H1 (cell line): ENCODE results near the gene DNAH8. TPM values are rescaled to one million over a fixed set of nuclear protein-coding genes. Genes with fewer than 3 reads are reported as not detected.

ENCODE experiments used
- CTCF ChIA-PET: fragments of 300-600 bp; sonication (Branson Sonifier 250); formaldehyde crosslinking; loops from one replicate; lab custom pipeline; 2021; ENCODE audit not compliant: partially characterized antibody; lab: Charles Lee
- POLR2A ChIA-PET: fragments of 300-600 bp; sonication (Branson Sonifier 250); formaldehyde crosslinking; loops from one replicate; lab custom pipeline; 2021; ENCODE audit warnings: inconsistent platforms; ENCODE audit not compliant: partially characterized antibody; lab: Charles Lee
- DNase-seq, 2 experiments: peaks; one replicate each; pipeline versions ENCODE4 v3.0.0 to v3.0.0-alpha.2; 2010 to 2022; ENCODE audit warnings: low spot score in 2 of 2, low read depth in 1 of 2, mixed read lengths in 1 of 2
- FAIRE-seq: peaks from 2 replicates; lab custom pipeline; 2011; peaks lifted over from hg19 to GRCh38; lab: Jason Lieb, UNC
- H2AFZ ChIP-seq: 2 replicates; pipeline ENCODE4 v1.8.1; 2012; ENCODE audit warnings: low read length, inconsistent platforms
- H2AK5ac ChIP-seq: 2 replicates; pipeline ENCODE4 v1.6.1; 2013; ENCODE audit warnings: low read depth, low read length
- H2BK120ac ChIP-seq: replicated peaks from 2 replicates; pipeline ENCODE3; 2013; ENCODE audit warnings: low read depth, low read length, inconsistent platforms
- H2BK12ac ChIP-seq: 2 replicates; pipeline ENCODE4 v1.6.1; 2013; ENCODE audit warnings: low read depth, low read length
- H2BK15ac ChIP-seq: 2 replicates; pipeline ENCODE4 v1.6.1; 2013; ENCODE audit warnings: low read length
- H2BK20ac ChIP-seq: 2 replicates; pipeline ENCODE4 v1.6.1; 2013; ENCODE audit warnings: low read length
- H2BK5ac ChIP-seq: 2 replicates; pipeline ENCODE4 v1.6.1; 2013; ENCODE audit warnings: low read depth, low read length
- H3K14ac ChIP-seq: 2 replicates; pipeline ENCODE4 v1.6.1; 2013; ENCODE audit warnings: inconsistent platforms; ENCODE audit not compliant: insufficient read length
- H3K18ac ChIP-seq: 2 replicates; pipeline ENCODE4 v1.6.1; 2013; ENCODE audit warnings: low read length; ENCODE audit errors: extremely low read depth
- H3K23ac ChIP-seq: 2 replicates; pipeline ENCODE4 v1.6.1; 2013; ENCODE audit warnings: inconsistent platforms; ENCODE audit not compliant: insufficient read length
- H3K23me2 ChIP-seq: 2 replicates; pipeline ENCODE4 v1.6.1; 2013; ENCODE audit warnings: low read depth, low read length
- H3K27ac ChIP-seq: 2 replicates; pipeline ENCODE4 v1.6.1; 2011; ENCODE audit warnings: low read depth, low read length, inconsistent platforms
- H3K27me3 ChIP-seq, 4 experiments: replicated peaks in 1 of 4; 1 replicate in 1 of 4; 2 replicates in 3 of 4; pipeline versions ENCODE4 v1.6.1 to v1.8.1; 2011 to 2013; ENCODE audit warnings: low read length in 3 of 4, mild to moderate bottlenecking in 3 of 4, inconsistent platforms in 2 of 4, mixed read lengths in 2 of 4, moderate library complexity in 1 of 4; ENCODE audit not compliant: control insufficient read depth in 3 of 4, insufficient read depth in 3 of 4; ENCODE audit errors: extremely low read depth in 1 of 4
- H3K36me3 ChIP-seq, 4 experiments: 2 replicates each; pipeline versions ENCODE4 v1.6.1 to v1.8.1; 2011 to 2013; ENCODE audit warnings: mild to moderate bottlenecking in 4 of 4, low read length in 3 of 4, moderate library complexity in 2 of 4, control low read depth in 1 of 4, inconsistent platforms in 1 of 4; ENCODE audit not compliant: insufficient read depth in 4 of 4, control insufficient read depth in 2 of 4
- H3K4ac ChIP-seq: replicated peaks from 2 replicates; pipeline ENCODE3; 2013; ENCODE audit warnings: low read length, low read depth, mixed read lengths, inconsistent platforms; ENCODE audit not compliant: insufficient read length
- H3K4me1 ChIP-seq, 4 experiments: replicated peaks in 1 of 4; 1 replicate in 1 of 4; 2 replicates in 3 of 4; pipeline versions ENCODE4 v1.6.1 to v1.8.1; 2011 to 2013; ENCODE audit warnings: low read length in 3 of 4, inconsistent platforms in 2 of 4, mixed read lengths in 1 of 4; ENCODE audit not compliant: insufficient read depth in 4 of 4, control insufficient read depth in 3 of 4
- H3K4me2 ChIP-seq, 2 experiments: 2 replicates each; pipeline versions ENCODE4 v1.6.1 to v1.8.1; 2011 to 2013; ENCODE audit warnings: low read depth in 2 of 2, low read length in 2 of 2, control low read depth in 1 of 2, inconsistent platforms in 1 of 2, mild to moderate bottlenecking in 1 of 2; ENCODE audit not compliant: insufficient read depth in 1 of 2
- H3K4me3 ChIP-seq, 4 experiments: fragments of 200-600, 300-600 bp in 1 of 4; sonication (generic), shearing (Covaris generic), sonication (Bioruptor Twin) in 1 of 4; 2 replicates each; pipeline versions ENCODE4 v1.5.1 to v1.8.1; 2011 to 2016; ENCODE audit warnings: low read length in 4 of 4, low read depth in 3 of 4, control low read depth in 2 of 4, inconsistent platforms in 2 of 4, mild to moderate bottlenecking in 2 of 4, mixed read lengths in 1 of 4, moderate library complexity in 1 of 4; ENCODE audit not compliant: insufficient read depth in 2 of 4; ENCODE audit errors: extremely low read depth in 1 of 4
- H3K56ac ChIP-seq: replicated peaks from 2 replicates; pipeline ENCODE3; 2013; ENCODE audit warnings: low read depth, mild to moderate bottlenecking, mixed read lengths, low read length, inconsistent platforms; ENCODE audit not compliant: insufficient read length
- H3K79me1 ChIP-seq: 2 replicates; pipeline ENCODE4 v1.6.1; 2013; ENCODE audit warnings: low read depth, low read length, control low read depth
- H3K79me2 ChIP-seq, 2 experiments: 2 replicates each; pipeline versions ENCODE4 v1.6.1 to v1.8.1; 2012 to 2013; ENCODE audit warnings: low read length in 2 of 2, mild to moderate bottlenecking in 2 of 2, inconsistent platforms in 1 of 2; ENCODE audit not compliant: insufficient read depth in 2 of 2, control insufficient read depth in 1 of 2
- H3K9ac ChIP-seq, 4 experiments: replicated peaks in 1 of 4; 1 replicate in 1 of 4; 2 replicates in 3 of 4; pipeline versions ENCODE4 v1.6.1 to v1.8.1; 2011 to 2013; ENCODE audit warnings: low read depth in 3 of 4, low read length in 3 of 4, control low read depth in 2 of 4, mild to moderate bottlenecking in 2 of 4, moderate library complexity in 2 of 4, inconsistent platforms in 1 of 4; ENCODE audit errors: extremely low read depth in 1 of 4
- H3K9me3 ChIP-seq, 2 experiments: 2 replicates each; pipeline versions ENCODE4 v1.6.1 to v1.8.1; 2012 to 2013; ENCODE audit warnings: mild to moderate bottlenecking in 2 of 2, moderate library complexity in 2 of 2, control low read depth in 1 of 2, inconsistent platforms in 1 of 2, low read depth in 1 of 2, low read length in 1 of 2, mixed read lengths in 1 of 2; ENCODE audit not compliant: insufficient read depth in 2 of 2
- H4K20me1 ChIP-seq, 2 experiments: replicated peaks in 1 of 2; 2 replicates each; pipeline versions ENCODE3 to v1.8.1; 2011 to 2013; ENCODE audit warnings: inconsistent platforms in 2 of 2, low read length in 2 of 2, mild to moderate bottlenecking in 1 of 2; ENCODE audit not compliant: insufficient read depth in 2 of 2, control insufficient read depth in 1 of 2
- H4K5ac ChIP-seq: 2 replicates; pipeline ENCODE4 v1.6.1; 2013; ENCODE audit warnings: low read length, low read depth, mixed read lengths, inconsistent platforms; ENCODE audit not compliant: insufficient read length
- H4K8ac ChIP-seq: 2 replicates; pipeline ENCODE4 v1.8.0; 2013; ENCODE audit warnings: mild to moderate bottlenecking, moderate library complexity, low read length, inconsistent platforms; ENCODE audit not compliant: insufficient read depth; ENCODE audit errors: extremely low read depth
- H4K91ac ChIP-seq: replicated peaks from 2 replicates; pipeline ENCODE3; 2013; ENCODE audit warnings: low read length, mixed read lengths, inconsistent platforms; ENCODE audit not compliant: insufficient read length
- ASH2L ChIP-seq: fragments of 200-600, 300-600 bp; sonication (generic); IDR thresholded peaks from one replicate; pipeline ENCODE4 v1.7.1; 2017; ENCODE audit warnings: low read length
- WGBS, 2 experiments: shearing (Covaris generic) in 1 of 2; methylation state at CpG; one replicate each; pipeline versions ENCODE4 v1.1.6 to v1.1.7; 2013 to 2015; ENCODE audit warnings: low lambda C conversion rate in 2 of 2, mixed read lengths in 2 of 2, inconsistent platforms in 1 of 2, low coverage in 1 of 2, missing lambda C conversion rate in 1 of 2; ENCODE audit not compliant: insufficient replicate concordance in 2 of 2, insufficient coverage in 1 of 2, insufficient read length in 1 of 2; ENCODE audit errors: extremely low coverage in 1 of 2, missing lambda C conversion rate in 1 of 2; 5-methylcytosine and 5-hydroxymethylcytosine counted together
- polyA plus RNA-seq, 7 experiments: library from polyadenylated mRNA; depleted of rRNA in 3 of 7; stranded (reverse) in 5 of 7; unstranded in 2 of 7; fragments of >200 nt in 5 of 7; fragments of 200-250 nt in 2 of 7; gene quantifications; 1 replicate in 5 of 7; 2 replicates in 1 of 7; 4 replicates in 1 of 7; pipeline versions ENCODE4 v1.2.1 to v1.2.3, GENCODE V29; 2011 to 2013; ENCODE audit warnings: missing spikeins in 2 of 7, mixed read lengths in 2 of 7
- total RNA-seq: library from RNA; stranded (reverse); fragmentation: NEBNext Ultra II Directional; extraction: Animal tissue kit (Norgen Biotek cat#: 25700); gene quantifications from 2 replicates; pipeline ENCODE4 v1.2.1, GENCODE V29; 2021

Gene DNAH8
- total and polyA plus RNA-seq, 2 of the 8 experiments (the other 6 are each of a cell fraction or from before 2014, with no cell fraction given), result under 0.01 TPM; not detected in 1

GRCh38 chr6:39074486-39074885, 359.4 kb downstream of the DNAH8 start:
- CTCF ChIA-PET, result interaction anchor here (0.9 to 3.5 kb wide), 5 partner anchors 12 to 228 kb away, joined by 4 to 11 read pairs (median 5); no protein-coding TSS in a partner anchor
- WGBS, 2 experiments, result 89% methylated on average over 9 of the region's 9 CpGs; no CpG with 5 or more reads in 1 of the 2 experiments

More at GRCh38 chr6:39074486-39074885, 359.4 kb downstream of the DNAH8 start:
- Histone ChIP-seq H4K8ac (no peak overlapping the region), H3K27ac (no peak overlapping the region), H3K9me3 (no peaks in the 10 kb centered on the region), H4K20me1 (no peaks in the 10 kb centered on the region), H2BK15ac (no peak overlapping the region), H3K4me3 (no peak overlapping the region), H3K4me1 (peaks cover 0 to 10% (median 0%) of the 10 kb centered on the region in 4 experiments; a peak in 3 of 7 replicates), H3K18ac (no peak overlapping the region), H3K4me2 (no peak overlapping the region), H3K4ac (no peak overlapping the region), H2BK5ac (no peak overlapping the region), H3K27me3 (0 out of 7 replicates have a peak, but pooled peaks cover 0 to 5% (median 0%) of the 10 kb centered on the region in 4 experiments), H3K23me2 (no peaks in the 10 kb centered on the region), H2BK12ac (no peak overlapping the region), H3K23ac (no peak overlapping the region), H3K79me1 (no peaks in the 10 kb centered on the region), H2BK20ac (no peak overlapping the region), H3K56ac (no peak overlapping the region), H2AFZ (no peak overlapping the region), H4K5ac (no peak overlapping the region), H2AK5ac (no peak overlapping the region), H2BK120ac (no peak overlapping the region), H3K36me3 (no peaks in the 10 kb centered on the region), H3K79me2 (no peaks in the 10 kb centered on the region), H4K91ac (no peak overlapping the region), H3K9ac (no peak overlapping the region), H3K14ac (no peak overlapping the region)
- no peak for FAIRE-seq
- DNase-seq, result no peak
- TF ChIP-seq ASH2L, result no peak
- POLR2A ChIA-PET, result no interaction called here
